PC-3 (cell line): ENCODE results near the gene P2RX1. TPM values are rescaled to one million over a fixed set of nuclear protein-coding genes. Genes with fewer than 3 reads are reported as not detected.

ENCODE experiments used
- ATAC-seq: fragments of 200-7000 bp; cut with Tn5 transposase; 2 replicates; pipeline ENCODE4 v1.9.1; 2020; ENCODE audit warnings: mild to moderate bottlenecking, moderate library complexity
- BruUV-seq: library from RNA; stranded (reverse); fragments of 400-500 nt; replicated peaks from 2 replicates; lab custom pipeline; 2021; lab: Mats Ljungman, UMichigan
- CTCF ChIA-PET: fragments of 300-600 bp; sonication (Branson Sonifier 250); formaldehyde crosslinking; loops from one replicate; lab custom pipeline; 2022; ENCODE audit warnings: antibody characterized with exemption; lab: Charles Lee
- POLR2A ChIA-PET: fragments of 300-600 bp; sonication (Branson Sonifier 250); formaldehyde crosslinking; loops from one replicate; lab custom pipeline; 2022; ENCODE audit warnings: antibody characterized with exemption; ENCODE audit not compliant: unreplicated experiment; lab: Charles Lee
- DNase-seq: peaks from one replicate; pipeline ENCODE4 v3.0.0-alpha.2; 2015
- H2AFZ ChIP-seq: fragments of 300-600 bp; sonication (generic); 2 replicates; pipeline ENCODE4 v1.6.0; 2016; ENCODE audit warnings: antibody characterized with exemption, low read length
- H3F3A ChIP-seq: fragments of 300-600 bp; sonication (generic); one replicate; pipeline ENCODE4 v1.6.0; 2017; ENCODE audit warnings: antibody characterized with exemption, low read length, control low read depth, mild to moderate bottlenecking; ENCODE audit not compliant: unreplicated experiment
- H3K27ac ChIP-seq: fragments of 300-600 bp; sonication (generic); 2 replicates; pipeline ENCODE4 v1.5.1; 2016; ENCODE audit warnings: mild to moderate bottlenecking, low read length
- H3K27me3 ChIP-seq: fragments of 300-600 bp; sonication (generic); 2 replicates; pipeline ENCODE4 v1.6.1; 2016; ENCODE audit warnings: low read length, mixed read lengths
- H3K36me3 ChIP-seq: fragments of 300-600 bp; sonication (generic); 2 replicates; pipeline ENCODE4 v1.6.1; 2016; ENCODE audit warnings: low read depth, mixed run types, low read length, mixed read lengths
- H3K4me1 ChIP-seq: fragments of 300-600 bp; sonication (generic); 2 replicates; pipeline ENCODE4 v1.5.1; 2016; ENCODE audit warnings: low read length; ENCODE audit not compliant: insufficient read depth
- H3K4me2 ChIP-seq: fragments of 300-600 bp; sonication (generic); 2 replicates; pipeline ENCODE4 v1.6.0; 2016; ENCODE audit warnings: low read length
- H3K4me3 ChIP-seq: fragments of 300-600 bp; sonication (generic); 2 replicates; pipeline ENCODE4 v1.5.1; 2016; ENCODE audit warnings: mild to moderate bottlenecking, low read length, mixed read lengths
- H3K79me2 ChIP-seq: fragments of 300-600 bp; sonication (generic); 2 replicates; pipeline ENCODE4 v1.6.1; 2017; ENCODE audit warnings: low read length, mixed read lengths
- H3K9ac ChIP-seq: fragments of 300-600 bp; sonication (generic); 2 replicates; pipeline ENCODE4 v1.6.0; 2016; ENCODE audit warnings: mild to moderate bottlenecking, low read length
- H3K9me2 ChIP-seq: fragments of 300-600 bp; sonication (generic); replicated peaks from 2 replicates; pipeline ENCODE4 v1.6.1; 2016; ENCODE audit warnings: mixed run types, low read length, mixed read lengths
- H3K9me3 ChIP-seq: fragments of 300-600 bp; sonication (generic); 2 replicates; pipeline ENCODE4 v1.6.1; 2016; ENCODE audit warnings: low read length, mixed read lengths
- H4K20me1 ChIP-seq: fragments of 300-600 bp; sonication (generic); 2 replicates; pipeline ENCODE4 v1.6.1; 2016; ENCODE audit warnings: low read length, mixed read lengths
- CTCF ChIP-seq: fragments of 300-600 bp; sonication (generic); conservative IDR thresholded peaks from 2 replicates; pipeline ENCODE4 v1.5.1; 2017; ENCODE audit warnings: antibody characterized with exemption, low read depth, mild to moderate bottlenecking, low read length
- EZH2 ChIP-seq: fragments of 300-600 bp; sonication (generic); IDR thresholded peaks from one replicate; pipeline ENCODE4 v1.6.1; 2017; ENCODE audit warnings: antibody characterized with exemption, mild to moderate bottlenecking, low read length; ENCODE audit not compliant: unreplicated experiment
- EZH2phosphoT487 ChIP-seq: fragments of 300-600 bp; sonication (generic); IDR thresholded peaks from 2 replicates; pipeline ENCODE4 v1.6.1; 2018; ENCODE audit warnings: mild to moderate bottlenecking, antibody characterized with exemption, low read length, borderline replicate concordance
- intact Hi-C: fragments of 100-400 bp; cut with micrococcal nuclease; formaldehyde crosslinking; loops from 2 replicates; pipeline ENCODE4 v1.9.0; 2023
- total RNA-seq: library from RNA; depleted of rRNA; stranded (reverse); fragments of >200 nt; gene quantifications from 2 replicates; pipeline ENCODE4 v1.2.3, GENCODE V29; 2014

P2RX1 gene
- total RNA-seq, 1 experiment from 2014 or later, result not detected

GRCh38 chr17:3904501-3904900 lies 11.8 kb downstream of the P2RX1 start:
- POLR2A ChIA-PET, result no interaction called here
- Histone ChIP-seq H2AFZ (no peak overlapping the region), H3K36me3 (no peaks in the 10 kb centered on the region), H3K9me3 (no peaks in the 10 kb centered on the region), H3K27me3 (no peaks in the 10 kb centered on the region), H3K4me3 (no peak overlapping the region), H3K4me2 (no peak overlapping the region), H3K27ac (no peak overlapping the region), H3K9me2 (no peaks in the 10 kb centered on the region), H3K4me1 (no peaks in the 10 kb centered on the region), H3F3A (no peaks in the 10 kb centered on the region), H3K9ac (no peak overlapping the region), H3K79me2 (no peaks in the 10 kb centered on the region), H4K20me1 (no peaks in the 10 kb centered on the region)
- intact Hi-C loops, result no loop called here
- DNase-seq (no peak), ATAC-seq (no peak)
- no peak for TF ChIP-seq EZH2
- no peak for TF ChIP-seq CTCF
- no peak for TF ChIP-seq EZH2phosphoT487
- CTCF ChIA-PET, result no interaction called here
- no TSS peak for BruUV-seq

- intact Hi-C loops, result no loop called here
- ChIA-PET CTCF (no interaction called here), POLR2A (interaction anchor here (0.6 kb wide), 1 partner anchor 188 kb away, joined by 3 read pairs; no protein-coding TSS in a partner anchor)
- H3K4me3 ChIP-seq, result no peak overlapping the region
- no TSS peak for BruUV-seq
- H2AFZ ChIP-seq, result no peak overlapping the region
- H3K4me1 ChIP-seq, result no peaks in the 10 kb centered on the region
- H3K27ac ChIP-seq, result no peak overlapping the region
- H3K9me3 ChIP-seq, result no peaks in the 10 kb centered on the region
- ATAC-seq (no peak), DNase-seq (no peak)
- H3F3A ChIP-seq, result no peaks in the 10 kb centered on the region
- H3K9ac ChIP-seq, result no peak overlapping the region
- no peak for TF ChIP-seq EZH2phosphoT487
- H3K79me2 ChIP-seq, result no peaks in the 10 kb centered on the region
- no peak overlapping the region for H3K4me2 ChIP-seq
- no peaks in the 10 kb centered on the region for H3K36me3 ChIP-seq
- H4K20me1 ChIP-seq, result no peaks in the 10 kb centered on the region
- H3K27me3 ChIP-seq, result no peaks in the 10 kb centered on the region
- H3K9me2 ChIP-seq, result no peaks in the 10 kb centered on the region
Observed at GRCh38 chr17:3903881-3904290, 12.4 kb downstream of the P2RX1 start.

- no peaks in the 10 kb centered on the region for H3K4me1 ChIP-seq
- intact Hi-C loops, result no loop called here
- H2AFZ ChIP-seq, result no peak overlapping the region
- TF ChIP-seq CTCF (no peak), EZH2phosphoT487 (no peak)
- ATAC-seq (no peak), DNase-seq (no peak)
- H3F3A ChIP-seq, result no peaks in the 10 kb centered on the region
- H3K4me2 ChIP-seq, result no peak overlapping the region
- H3K9me3 ChIP-seq, result no peaks in the 10 kb centered on the region
- H3K9me2 ChIP-seq, result no peaks in the 10 kb centered on the region
- no peak overlapping the region for H3K4me3 ChIP-seq
- no peak overlapping the region for H3K9ac ChIP-seq
- H3K79me2 ChIP-seq, result no peaks in the 10 kb centered on the region
- no TSS peak for BruUV-seq
- no peaks in the 10 kb centered on the region for H3K36me3 ChIP-seq
- ChIA-PET CTCF (no interaction called here), POLR2A (interaction anchor here (0.6 kb wide), 1 partner anchor 189 kb away, joined by 3 read pairs; no protein-coding TSS in a partner anchor)
- H3K27me3 ChIP-seq, result no peaks in the 10 kb centered on the region
- no peak overlapping the region for H3K27ac ChIP-seq
- no peaks in the 10 kb centered on the region for H4K20me1 ChIP-seq
Observed at GRCh38 chr17:3903051-3903825, 13.0 kb downstream of the P2RX1 start.
